Cardiac muscle cell (in vitro differentiated cells and primary cell): ENCODE measurements around the gene WDR38. TPM values are rescaled to one million over a fixed set of nuclear protein-coding genes. Genes with fewer than 3 reads are reported as not detected.
A peak's percentile ranks its signal among the peaks of the same experiment; 100 is the strongest.

Experiments used
- DNase-seq, 2 donors: peaks; one replicate each; pipeline versions ENCODE4 v3.0.0 to v3.0.0-alpha.2; 2010 to 2017; ENCODE audit warnings: low read depth in 1 of 2, low spot score in 1 of 2
- H3K27ac ChIP-seq: fragments of 200-600 bp; sonication (generic); 2 replicates; pipeline ENCODE4 v1.5.1; 2016
- H3K27me3 ChIP-seq: fragments of 200-600 bp; sonication (generic); 2 replicates; pipeline ENCODE4 v1.6.0; 2016; ENCODE audit warnings: control low read depth
- H3K36me3 ChIP-seq: fragments of 200-600 bp; sonication (generic); 2 replicates; pipeline ENCODE4 v1.5.1; 2016; ENCODE audit warnings: control low read depth
- H3K4me1 ChIP-seq: fragments of 200-600 bp; sonication (generic); 2 replicates; pipeline ENCODE4 v1.8.1; 2017; ENCODE audit warnings: low read depth, mild to moderate bottlenecking, mixed run types
- H3K4me3 ChIP-seq: fragments of 200-600 bp; sonication (generic); 2 replicates; pipeline ENCODE4 v1.5.1; 2016; ENCODE audit warnings: mild to moderate bottlenecking
- H3K9me3 ChIP-seq: fragments of 200-600 bp; sonication (generic); 2 replicates; pipeline ENCODE4 v1.5.1; 2017; ENCODE audit warnings: low read depth, mild to moderate bottlenecking, control low read depth
- polyA plus RNA-seq: library from polyadenylated mRNA; unstranded; fragments of >200 nt; fragmentation: Nextera tagmentation; extraction: Ambion mirVana; gene quantifications from 2 replicates; pipeline ENCODE4 v1.2.1, GENCODE V29; 2016
- total RNA-seq: library from RNA; depleted of rRNA; stranded (reverse); fragments of >200 nt; gene quantifications from 2 replicates; pipeline ENCODE4 v1.2.3, GENCODE V29; 2016
- TF ChIP-seq, protein P1 (sequence below): IDR thresholded peaks from 2 replicates; pipeline ENCODE4 v1.5.1; 2012; ENCODE audit warnings: low read depth, mild to moderate bottlenecking, low read length

The WDR38 gene
- total and polyA plus RNA-seq, 2 experiments from 2014 or later, result not detected

DNA sequence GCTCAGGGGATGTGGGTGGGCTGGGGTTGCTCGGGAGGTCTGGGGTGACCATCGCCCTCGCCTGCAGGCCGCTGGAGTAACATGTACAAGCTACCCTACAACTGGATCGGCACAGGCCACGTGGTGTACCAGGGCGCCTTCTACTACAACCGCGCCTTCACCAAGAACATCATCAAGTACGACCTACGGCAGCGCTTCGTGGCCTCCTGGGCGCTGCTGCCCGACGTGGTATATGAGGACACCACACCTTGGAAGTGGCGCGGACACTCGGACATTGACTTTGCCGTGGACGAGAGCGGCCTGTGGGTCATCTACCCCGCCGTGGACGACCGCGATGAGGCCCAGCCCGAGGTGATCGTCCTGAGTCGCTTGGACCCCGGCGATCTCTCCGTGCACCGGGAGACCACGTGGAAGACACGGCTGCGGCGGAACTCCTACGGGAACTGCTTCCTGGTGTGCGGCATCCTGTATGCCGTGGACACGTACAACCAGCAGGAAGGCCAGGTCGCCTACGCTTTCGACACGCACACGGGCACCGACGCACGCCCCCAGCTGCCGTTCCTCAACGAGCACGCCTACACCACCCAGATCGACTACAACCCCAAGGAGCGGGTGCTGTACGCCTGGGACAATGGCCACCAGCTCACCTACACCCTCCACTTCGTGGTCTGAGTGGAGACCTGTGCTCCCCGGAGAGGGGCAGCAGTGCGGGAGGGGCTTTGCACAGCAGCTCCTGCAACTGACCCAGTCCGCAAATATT lies 43.3 kb upstream of the WDR38 start:
- Histone ChIP-seq H3K4me3 (no peak overlapping the region), H3K36me3 (no peaks in the 10 kb centered on the region), H3K27ac (no peak overlapping the region), H3K27me3 (no peaks in the 10 kb centered on the region), H3K4me1 (peaks cover 10% of the 10 kb centered on the region), H3K9me3 (no peaks in the 10 kb centered on the region)
- TF ChIP-seq, protein P1, sequence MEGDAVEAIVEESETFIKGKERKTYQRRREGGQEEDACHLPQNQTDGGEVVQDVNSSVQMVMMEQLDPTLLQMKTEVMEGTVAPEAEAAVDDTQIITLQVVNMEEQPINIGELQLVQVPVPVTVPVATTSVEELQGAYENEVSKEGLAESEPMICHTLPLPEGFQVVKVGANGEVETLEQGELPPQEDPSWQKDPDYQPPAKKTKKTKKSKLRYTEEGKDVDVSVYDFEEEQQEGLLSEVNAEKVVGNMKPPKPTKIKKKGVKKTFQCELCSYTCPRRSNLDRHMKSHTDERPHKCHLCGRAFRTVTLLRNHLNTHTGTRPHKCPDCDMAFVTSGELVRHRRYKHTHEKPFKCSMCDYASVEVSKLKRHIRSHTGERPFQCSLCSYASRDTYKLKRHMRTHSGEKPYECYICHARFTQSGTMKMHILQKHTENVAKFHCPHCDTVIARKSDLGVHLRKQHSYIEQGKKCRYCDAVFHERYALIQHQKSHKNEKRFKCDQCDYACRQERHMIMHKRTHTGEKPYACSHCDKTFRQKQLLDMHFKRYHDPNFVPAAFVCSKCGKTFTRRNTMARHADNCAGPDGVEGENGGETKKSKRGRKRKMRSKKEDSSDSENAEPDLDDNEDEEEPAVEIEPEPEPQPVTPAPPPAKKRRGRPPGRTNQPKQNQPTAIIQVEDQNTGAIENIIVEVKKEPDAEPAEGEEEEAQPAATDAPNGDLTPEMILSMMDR, result no peak
- no peak for DNase-seq

DNA sequence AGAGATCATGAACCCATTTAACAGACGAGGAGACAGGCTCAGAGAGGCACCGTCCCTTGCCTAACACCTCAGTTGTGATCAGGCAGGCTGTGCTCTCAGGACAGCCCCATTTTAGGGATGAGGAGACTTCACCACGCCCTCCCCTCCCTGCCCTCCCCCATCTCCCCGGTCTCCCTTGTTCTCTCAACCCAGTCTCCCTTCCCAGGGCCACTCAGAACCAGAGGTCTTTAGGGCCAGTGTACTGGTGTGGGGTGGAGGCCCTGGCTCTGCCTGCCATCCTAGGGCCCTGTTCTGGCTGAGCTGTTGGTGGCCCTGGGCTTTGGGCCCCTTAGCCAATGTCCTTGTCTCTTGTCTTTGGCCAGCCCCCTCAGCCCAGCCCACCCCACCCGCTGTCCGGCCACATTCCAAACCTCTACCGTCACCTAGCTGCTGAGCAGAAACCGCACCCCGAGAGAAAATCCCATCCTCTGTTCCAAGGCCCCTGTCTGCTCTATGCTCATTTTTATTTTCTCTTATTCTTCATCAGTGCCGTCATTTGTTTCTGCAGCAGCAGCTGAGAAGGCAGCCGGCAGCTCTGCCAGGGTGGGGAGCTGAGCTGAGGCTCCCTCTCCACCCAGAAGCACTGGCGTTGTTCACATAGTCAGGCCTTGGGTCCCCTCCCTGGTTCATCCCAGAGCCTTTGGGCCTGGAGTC lies 42.5 kb upstream of the WDR38 start:
- H3K4me3 ChIP-seq, result no peak overlapping the region
- TF ChIP-seq, protein P1, result no peak
- H3K36me3 ChIP-seq, result no peaks in the 10 kb centered on the region
- peaks cover 10% of the 10 kb centered on the region for H3K4me1 ChIP-seq
- H3K27me3 ChIP-seq, result no peaks in the 10 kb centered on the region
- no peaks in the 10 kb centered on the region for H3K9me3 ChIP-seq
- peak overlapping the region; percentile 30 for H3K27ac ChIP-seq
- DNase-seq, result peak; percentile 60 to 74

- Histone ChIP-seq H3K36me3 (no peaks in the 10 kb centered on the region), H3K9me3 (no peaks in the 10 kb centered on the region), H3K27ac (no peak overlapping the region), H3K27me3 (no peaks in the 10 kb centered on the region), H3K4me3 (no peak overlapping the region), H3K4me1 (peaks cover 10% of the 10 kb centered on the region)
- DNase-seq, result peak in 1 of 2 donors; percentile 89
- TF ChIP-seq, protein P1, result no peak
Observed at GRCh38 chr9:124812441-124812876, 40.8 kb upstream of the WDR38 start.

GRCh38 chr9:124813041-124813440 lies 40.2 kb upstream of the WDR38 start:
- TF ChIP-seq, protein P1, result no peak
- Histone ChIP-seq H3K27me3 (no peaks in the 10 kb centered on the region), H3K4me1 (peaks cover 10% of the 10 kb centered on the region)

DNA sequence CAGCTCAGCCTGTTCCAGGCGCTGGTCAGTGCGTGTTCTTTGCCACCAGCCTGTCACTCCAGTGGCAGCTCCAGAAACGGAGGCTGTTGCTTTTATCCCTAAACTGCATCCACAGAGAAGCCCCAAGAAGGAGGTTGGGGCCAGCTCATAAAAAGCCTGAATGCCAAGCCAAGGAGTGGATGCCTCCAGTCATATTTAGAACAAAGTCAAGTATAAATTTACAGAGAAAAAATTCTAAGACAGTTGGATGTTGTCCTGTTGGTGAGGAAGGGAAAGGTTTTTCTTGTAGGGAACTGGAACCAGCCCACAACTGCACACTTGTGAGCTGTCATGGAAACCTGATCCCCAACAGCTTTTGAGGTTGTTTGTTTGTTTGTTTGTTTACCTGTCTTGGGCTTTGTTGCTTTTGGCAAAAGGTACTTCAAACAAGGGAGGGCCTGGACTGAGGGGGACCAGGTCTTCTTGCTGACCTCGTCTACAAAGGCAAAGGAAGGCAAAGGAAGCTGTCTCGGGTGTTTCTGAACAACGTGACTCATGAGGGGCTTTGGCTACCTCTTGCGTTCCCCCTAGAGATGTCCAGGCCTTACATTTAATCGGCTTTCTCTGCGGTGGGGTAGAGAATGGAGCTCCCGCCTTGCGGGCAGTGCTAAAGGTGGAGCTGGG lies 39.6 kb upstream of the WDR38 start:
- H3K9me3 ChIP-seq, result no peaks in the 10 kb centered on the region
- H3K4me3 ChIP-seq, result no peak overlapping the region
- peaks cover 10% of the 10 kb centered on the region for H3K4me1 ChIP-seq
- TF ChIP-seq, protein P1, result no peak
- no peak for DNase-seq
- no peaks in the 10 kb centered on the region for H3K27me3 ChIP-seq
- H3K27ac ChIP-seq, result no peak overlapping the region
- no peaks in the 10 kb centered on the region for H3K36me3 ChIP-seq

More at GRCh38 chr9:124813041-124813440, 40.2 kb upstream of the WDR38 start:
- Histone ChIP-seq H3K36me3 (no peaks in the 10 kb centered on the region), H3K9me3 (no peaks in the 10 kb centered on the region), H3K27ac (no peak overlapping the region), H3K4me3 (no peak overlapping the region)
- no peak for DNase-seq
